Activated CD8-positive, alpha-beta T cell treated with anti-CD3 and anti-CD28 coated beads, Interleukin-2, amount 10 ng/mL, durations not matched to agents 7 days and 5 days (primary cell): ENCODE data around the gene FCN1. TPM values are rescaled to one million over a fixed set of nuclear protein-coding genes. Genes with fewer than 3 reads are reported as not detected.

ENCODE experiments used
- ATAC-seq: fragments of 150-1000 bp; cut with Tn5 transposase; one replicate; pipeline ENCODE4 v1.10.0; 2021; ENCODE audit warnings: moderate library complexity
- CTCF ChIA-PET: fragments of 350-600 bp; sonication (Branson Sonifier 250); formaldehyde crosslinking; loops from one replicate; lab custom pipeline; 2021; ENCODE audit warnings: antibody characterized with exemption; lab: Charles Lee
- POLR2A ChIA-PET: fragments of 350-600 bp; sonication (Branson Sonifier 250); formaldehyde crosslinking; loops from one replicate; lab custom pipeline; 2021; ENCODE audit warnings: antibody characterized with exemption; lab: Charles Lee
- DNase-seq: peaks from one replicate; pipeline ENCODE4 v3.0.0-alpha.2; 2020
- H3K27ac Mint-ChIP-seq: one replicate; pipeline ENCODE4 v1.8.0; 2021; ENCODE audit warnings: mild to moderate bottlenecking, mixed read lengths
- H3K27me3 Mint-ChIP-seq: one replicate; pipeline ENCODE4 v1.8.0; 2021; ENCODE audit warnings: low read depth, mixed read lengths
- H3K36me3 Mint-ChIP-seq: one replicate; pipeline ENCODE4 v1.8.0; 2021; ENCODE audit warnings: low read depth, mixed read lengths
- H3K4me1 Mint-ChIP-seq: one replicate; pipeline ENCODE4 v1.8.0; 2021; ENCODE audit warnings: low read depth, mixed read lengths
- H3K4me3 Mint-ChIP-seq: one replicate; pipeline ENCODE4 v1.8.0; 2021; ENCODE audit warnings: mild to moderate bottlenecking, mixed read lengths
- H3K9me3 Mint-ChIP-seq: one replicate; pipeline ENCODE4 v1.8.0; 2022; ENCODE audit warnings: mixed read lengths; ENCODE audit not compliant: insufficient read depth
- total RNA-seq, 2 experiments: library from RNA; stranded (reverse); gene quantifications; one replicate each; pipeline ENCODE4 v1.2.3, GENCODE V29; 2021

The FCN1 gene
- total RNA-seq, 2 experiments from 2014 or later, result not detected

- H3K4me3 Mint-ChIP-seq, result no peak overlapping the region
- H3K4me1 Mint-ChIP-seq, result no peaks in the 10 kb centered on the region
- ATAC-seq (no peak), DNase-seq (no peak)
- POLR2A ChIA-PET, result no interaction called here
- H3K9me3 Mint-ChIP-seq, result no peaks in the 10 kb centered on the region
- no peaks in the 10 kb centered on the region for H3K27me3 Mint-ChIP-seq
- no peak overlapping the region for H3K27ac Mint-ChIP-seq
- CTCF ChIA-PET, result no interaction called here
- no peaks in the 10 kb centered on the region for H3K36me3 Mint-ChIP-seq
These were observed 47.4 kb downstream of the FCN1 start for GRCh38 chr9:134870301-134870694.

GRCh38 chr9:134869554-134870300, 48.0 kb downstream of the FCN1 start:
- Mint-ChIP-seq H3K27ac (no peak overlapping the region), H3K4me3 (no peak overlapping the region), H3K27me3 (no peaks in the 10 kb centered on the region), H3K4me1 (no peaks in the 10 kb centered on the region), H3K9me3 (no peaks in the 10 kb centered on the region), H3K36me3 (no peaks in the 10 kb centered on the region)
- no peak for ATAC-seq
- CTCF ChIA-PET, result no interaction called here
- DNase-seq, result no peak
- POLR2A ChIA-PET, result no interaction called here

DNA sequence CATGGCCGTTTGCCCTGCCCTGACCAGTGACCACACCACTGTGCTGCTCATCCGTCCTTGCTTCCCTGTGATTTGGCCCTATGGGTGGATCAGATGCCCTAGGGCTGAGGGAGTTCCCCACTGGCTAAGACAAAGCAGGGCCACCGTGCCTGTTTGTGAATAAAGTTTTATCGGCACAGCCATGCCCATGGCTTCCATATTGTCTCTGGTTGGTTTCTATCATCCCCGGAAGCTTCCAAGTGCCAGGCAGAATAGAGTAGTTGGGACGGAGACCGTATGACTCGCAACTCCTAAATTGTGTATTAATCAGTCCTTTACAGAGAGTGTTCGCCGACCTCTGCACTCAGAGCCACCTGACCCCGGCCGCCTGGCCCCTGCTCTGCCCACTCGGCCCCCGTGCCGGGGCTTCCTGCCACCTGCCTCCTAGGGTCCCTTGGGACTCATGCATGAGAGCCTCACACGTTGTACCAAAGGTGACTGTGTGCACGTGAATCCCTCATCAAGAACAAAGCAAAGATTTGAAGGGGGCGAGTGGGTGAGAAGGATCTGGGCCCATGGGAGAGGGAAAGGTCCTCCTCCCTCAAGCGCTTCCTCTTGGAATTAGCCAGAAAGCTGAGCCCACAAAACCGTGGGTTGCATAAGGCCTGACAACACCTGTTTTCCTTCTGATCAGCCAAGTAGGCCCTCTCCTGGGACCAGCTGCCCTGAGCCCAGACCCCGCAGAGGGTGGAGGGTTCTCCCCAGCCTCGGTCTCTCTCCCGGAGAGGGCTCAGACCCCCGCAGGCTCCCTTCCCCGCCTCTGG, 48.8 kb downstream of the FCN1 start:
- no peak overlapping the region for H3K27ac Mint-ChIP-seq
- no peak for DNase-seq

DNA sequence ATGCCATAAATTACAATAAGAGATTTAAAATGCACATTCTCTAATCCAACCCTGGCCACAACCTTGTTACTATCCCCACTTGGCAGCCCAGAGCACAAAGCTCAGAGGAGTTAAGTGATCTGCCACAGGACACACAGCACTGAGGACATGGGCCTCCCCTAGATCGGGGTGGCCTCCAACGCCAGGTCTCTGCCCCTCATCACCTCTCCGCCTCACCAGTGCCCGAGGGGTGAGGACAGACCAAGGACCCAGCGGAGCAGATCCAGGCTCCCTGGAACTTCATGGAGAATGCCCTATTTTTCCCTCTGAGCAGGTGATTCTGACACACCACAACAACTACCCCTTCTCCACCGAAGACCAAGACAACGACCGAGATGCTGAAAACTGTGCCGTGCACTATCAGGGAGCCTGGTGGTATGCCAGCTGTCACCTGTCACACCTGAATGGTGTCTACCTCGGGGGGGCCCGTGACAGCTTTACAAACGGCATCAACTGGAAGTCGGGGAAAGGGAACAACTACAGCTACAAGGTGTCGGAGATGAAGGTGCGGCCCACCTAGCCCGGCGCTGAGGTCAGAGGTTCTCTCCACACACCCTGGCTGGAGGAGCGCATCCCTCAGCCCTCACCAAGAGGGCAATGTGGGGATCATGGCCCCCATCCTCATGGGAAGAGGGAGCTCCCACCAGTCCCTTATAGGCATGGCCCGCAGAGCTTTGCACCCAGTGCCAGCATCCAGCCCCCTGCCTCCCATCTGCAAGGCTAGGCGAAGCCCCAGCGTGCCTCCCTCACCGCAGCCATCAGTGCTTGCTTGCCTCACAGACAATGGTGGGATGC, 49.6 kb downstream of the FCN1 start:
- H3K4me1 Mint-ChIP-seq, result no peaks in the 10 kb centered on the region
- ATAC-seq, result no peak
- ChIA-PET CTCF (no interaction called here), POLR2A (no interaction called here)
- no peak for DNase-seq
- no peaks in the 10 kb centered on the region for H3K9me3 Mint-ChIP-seq
- no peak overlapping the region for H3K4me3 Mint-ChIP-seq
- no peak overlapping the region for H3K27ac Mint-ChIP-seq
- no peaks in the 10 kb centered on the region for H3K27me3 Mint-ChIP-seq
- H3K36me3 Mint-ChIP-seq, result no peaks in the 10 kb centered on the region

More for the DNA sequence above, 48.8 kb downstream of the FCN1 start:
- Mint-ChIP-seq H3K9me3 (no peaks in the 10 kb centered on the region), H3K27me3 (no peaks in the 10 kb centered on the region), H3K4me1 (no peaks in the 10 kb centered on the region), H3K4me3 (no peak overlapping the region), H3K36me3 (no peaks in the 10 kb centered on the region)
- ChIA-PET POLR2A (no interaction called here), CTCF (no interaction called here)
- no peak for ATAC-seq

- H3K9me3 Mint-ChIP-seq, result no peaks in the 10 kb centered on the region
- CTCF ChIA-PET, result no interaction called here
- H3K4me1 Mint-ChIP-seq, result no peaks in the 10 kb centered on the region
- no peaks in the 10 kb centered on the region for H3K36me3 Mint-ChIP-seq
- H3K4me3 Mint-ChIP-seq, result no peak overlapping the region
- DNase-seq, result no peak
- H3K27me3 Mint-ChIP-seq, result no peaks in the 10 kb centered on the region
- ATAC-seq, result no peak
- H3K27ac Mint-ChIP-seq, result no peak overlapping the region
- POLR2A ChIA-PET, result no interaction called here
These were observed 52.9 kb downstream of the FCN1 start for GRCh38 chr9:134864821-134865190.

GRCh38 chr9:134863941-134864820, 53.5 kb downstream of the FCN1 start:
- no peak for ATAC-seq
- CTCF ChIA-PET, result no interaction called here
- Mint-ChIP-seq H3K27me3 (no peaks in the 10 kb centered on the region), H3K36me3 (no peaks in the 10 kb centered on the region), H3K27ac (no peak overlapping the region), H3K9me3 (no peaks in the 10 kb centered on the region), H3K4me1 (no peaks in the 10 kb centered on the region), H3K4me3 (no peak overlapping the region)
- no peak for DNase-seq
- POLR2A ChIA-PET, result no interaction called here

- CTCF ChIA-PET, result no interaction called here
- Mint-ChIP-seq H3K36me3 (no peaks in the 10 kb centered on the region), H3K4me3 (no peak overlapping the region), H3K27ac (no peak overlapping the region), H3K9me3 (no peaks in the 10 kb centered on the region), H3K4me1 (no peaks in the 10 kb centered on the region), H3K27me3 (no peaks in the 10 kb centered on the region)
- POLR2A ChIA-PET, result no interaction called here
- no peak for ATAC-seq
- DNase-seq, result no peak
These were observed 54.3 kb downstream of the FCN1 start for GRCh38 chr9:134863306-134863902.

DNA sequence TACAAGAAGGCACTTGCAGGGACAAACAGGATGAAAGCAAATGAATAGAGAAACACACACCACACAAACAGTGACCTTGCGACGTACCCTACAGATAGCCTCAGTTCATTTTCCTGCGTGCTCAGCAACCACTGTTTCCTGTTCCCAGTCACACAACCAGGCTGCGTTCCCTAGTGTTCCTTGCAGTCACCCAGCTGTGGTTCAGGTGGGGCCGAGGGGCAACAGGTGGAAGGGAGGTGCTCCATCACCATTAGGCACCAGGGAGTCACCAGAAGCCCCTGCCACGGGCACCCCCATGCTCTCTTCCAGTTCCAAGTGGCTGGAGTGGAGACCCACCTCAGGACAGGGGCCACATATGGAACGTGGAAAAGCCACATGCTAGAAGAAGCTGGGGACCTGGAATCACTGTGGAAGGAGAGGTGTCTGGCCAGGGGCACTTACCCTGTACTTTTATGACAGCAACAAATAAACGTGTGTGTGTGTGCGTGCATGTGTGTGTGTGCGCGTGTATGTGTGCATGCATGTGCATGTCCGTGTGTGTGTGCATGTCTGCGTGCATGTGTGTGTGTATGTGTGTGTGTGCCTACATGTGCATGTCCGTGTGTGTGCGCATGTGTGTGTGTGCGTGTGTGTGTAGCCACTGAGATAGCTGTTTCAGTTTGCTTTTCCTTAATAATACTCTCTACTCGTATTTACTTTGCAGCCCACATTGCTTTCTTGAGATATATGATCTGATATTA, 55.9 kb downstream of the FCN1 start:
- no peaks in the 10 kb centered on the region for H3K9me3 Mint-ChIP-seq
- H3K36me3 Mint-ChIP-seq, result no peaks in the 10 kb centered on the region
- no peak for ATAC-seq
- H3K27me3 Mint-ChIP-seq, result no peaks in the 10 kb centered on the region
- CTCF ChIA-PET, result no interaction called here
- no peak overlapping the region for H3K27ac Mint-ChIP-seq
- DNase-seq, result no peak
- H3K4me1 Mint-ChIP-seq, result no peaks in the 10 kb centered on the region
- POLR2A ChIA-PET, result no interaction called here
- H3K4me3 Mint-ChIP-seq, result no peak overlapping the region

DNA sequence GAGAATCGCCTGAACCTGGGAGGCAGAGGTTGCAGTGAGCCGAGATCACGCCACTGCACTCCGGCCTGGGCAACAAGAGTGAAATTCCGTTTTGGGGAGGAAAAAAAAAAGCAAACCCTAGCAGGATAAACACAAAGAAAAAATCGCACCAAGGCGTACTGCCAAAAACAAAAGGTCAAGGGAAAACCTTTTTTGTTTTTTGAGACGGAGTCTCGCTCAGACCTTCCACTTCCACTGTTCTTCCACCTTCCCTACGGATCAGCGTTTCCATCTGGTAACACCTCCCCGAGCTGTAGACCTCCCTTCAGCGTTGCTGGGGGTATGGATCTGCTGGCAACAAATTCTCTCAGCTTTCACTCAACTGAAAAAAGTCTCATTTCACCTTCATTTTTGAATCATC, 57.2 kb downstream of the FCN1 start:
- DNase-seq (no peak), ATAC-seq (no peak)
- Mint-ChIP-seq H3K4me1 (no peaks in the 10 kb centered on the region), H3K4me3 (no peak overlapping the region), H3K27ac (no peak overlapping the region), H3K9me3 (no peaks in the 10 kb centered on the region), H3K36me3 (no peaks in the 10 kb centered on the region), H3K27me3 (no peaks in the 10 kb centered on the region)
- CTCF ChIA-PET, result no interaction called here
- POLR2A ChIA-PET, result no interaction called here

DNA sequence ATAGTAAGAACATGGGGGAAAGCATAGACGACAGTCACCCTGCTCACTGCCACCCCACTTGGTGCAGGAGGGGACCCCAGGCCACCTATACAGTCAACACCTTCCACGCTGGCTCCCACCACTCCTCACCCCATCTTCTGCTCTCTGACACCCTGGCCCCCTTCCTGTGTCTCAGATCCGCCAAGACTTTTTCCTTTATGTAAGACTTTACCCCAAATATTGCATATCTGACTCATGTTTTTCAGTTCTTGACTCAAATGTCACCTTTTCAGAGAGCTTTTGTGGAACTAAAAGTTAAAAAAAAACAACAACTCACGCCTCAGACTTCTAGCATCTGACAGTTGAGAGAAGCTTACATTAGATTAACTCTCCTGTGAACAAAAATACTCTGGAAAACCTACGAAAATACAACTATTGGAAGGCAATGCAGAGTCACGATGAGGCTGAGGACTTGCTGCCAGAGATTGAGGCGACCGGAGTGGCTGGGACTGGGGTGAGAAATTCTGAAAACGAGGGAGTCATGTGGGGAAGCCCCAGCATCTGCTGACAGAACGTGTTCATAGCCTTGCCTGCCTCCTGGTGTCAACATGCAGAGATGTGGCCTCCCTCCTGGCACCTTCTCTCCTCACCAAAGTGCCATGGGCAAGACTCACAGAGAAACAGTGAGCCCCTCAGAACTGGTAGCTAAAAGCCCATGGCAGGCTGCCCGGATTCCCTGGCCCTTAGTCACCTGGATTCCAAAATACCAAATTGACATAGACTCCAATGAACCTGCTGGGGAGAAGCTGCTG, 59.5 kb downstream of the FCN1 start:
- H3K36me3 Mint-ChIP-seq, result no peaks in the 10 kb centered on the region
- ATAC-seq, result no peak

More for the DNA sequence above, 59.5 kb downstream of the FCN1 start:
- Mint-ChIP-seq H3K9me3 (no peaks in the 10 kb centered on the region), H3K27me3 (no peaks in the 10 kb centered on the region), H3K27ac (no peak overlapping the region), H3K4me3 (no peak overlapping the region), H3K4me1 (no peaks in the 10 kb centered on the region)
- ChIA-PET POLR2A (no interaction called here), CTCF (interaction anchor here (0.8 kb wide), 1 partner anchor 160 kb away, joined by 3 read pairs; no protein-coding TSS in a partner anchor)
- no peak for DNase-seq
